HG03103 (cell line): ENCODE results near the gene DCAF17.
"Not testable (repeated sequence)": the region's sequence is repeated elsewhere in the genome, so short reads cannot be mapped to it uniquely, and the experiment has no call there.

ENCODE experiments used
- ATAC-seq: cut with Tn5 transposase; IDR thresholded peaks from one replicate; pipeline ENCODE4 v1.9.1; 2021; ENCODE audit warnings: low read depth; ENCODE audit not compliant: unreplicated experiment

DCAF17 gene

GRCh38 chr2:171441470-171441869 lies 7.4 kb downstream of the DCAF17 start:
- ATAC-seq: no peak

- no peak for ATAC-seq
These were observed 13.6 kb downstream of the DCAF17 start for GRCh38 chr2:171447675-171448074.

GRCh38 chr2:171451074-171451473 lies 17.0 kb downstream of the DCAF17 start:
- ATAC-seq: no peak

- ATAC-seq: no peak
These were observed 18.7 kb downstream of the DCAF17 start for GRCh38 chr2:171452773-171453172.

GRCh38 chr2:171459498-171459897 lies 25.5 kb downstream of the DCAF17 start:
- no peak for ATAC-seq

GRCh38 chr2:171460537-171460936 lies 26.5 kb downstream of the DCAF17 start:
- ATAC-seq: no peak

- no peak for ATAC-seq
These were observed 35.1 kb downstream of the DCAF17 start for GRCh38 chr2:171469176-171469575.

- no peak for ATAC-seq
These were observed 36.1 kb downstream of the DCAF17 start for GRCh38 chr2:171470129-171470528.

- ATAC-seq: no peak
These were observed 42.0 kb downstream of the DCAF17 start for GRCh38 chr2:171475979-171476378.

- no peak for ATAC-seq
These were observed 44.3 kb downstream of the DCAF17 start for GRCh38 chr2:171478345-171478744.

GRCh38 chr2:171479154-171479814 lies 45.3 kb downstream of the DCAF17 start:
- no peak for ATAC-seq

- no peak for ATAC-seq
These were observed 46.9 kb downstream of the DCAF17 start for GRCh38 chr2:171480908-171481307.

GRCh38 chr2:171482308-171482707 lies 48.3 kb downstream of the DCAF17 start:
- no peak for ATAC-seq

GRCh38 chr2:171482877-171483276 lies 48.9 kb downstream of the DCAF17 start:
- no peak for ATAC-seq

GRCh38 chr2:171483793-171484192 lies 49.8 kb downstream of the DCAF17 start:
- no peak for ATAC-seq

GRCh38 chr2:171485116-171485515 lies 51.1 kb downstream of the DCAF17 start:
- ATAC-seq: no peak

- ATAC-seq: no peak
These were observed 53.2 kb downstream of the DCAF17 start for GRCh38 chr2:171487201-171487600.

GRCh38 chr2:171487803-171488259 lies 53.8 kb downstream of the DCAF17 start:
- ATAC-seq: no peak

GRCh38 chr2:171490577-171490976 lies 56.6 kb downstream of the DCAF17 start:
- ATAC-seq: no peak

- ATAC-seq: no peak
These were observed 57.3 kb downstream of the DCAF17 start for GRCh38 chr2:171491292-171491691.

- no peak for ATAC-seq
These were observed 58.6 kb downstream of the DCAF17 start for GRCh38 chr2:171492664-171493063.

GRCh38 chr2:171497664-171498063 lies 63.6 kb downstream of the DCAF17 start:
- ATAC-seq: not testable (repeated sequence)

GRCh38 chr2:171505374-171505773 lies 71.3 kb downstream of the DCAF17 start:
- no peak for ATAC-seq
